D721Med (cell line): ENCODE data around the gene IPO5.
"Not testable (repeated sequence)": the region's sequence is repeated elsewhere in the genome, so short reads cannot be mapped to it uniquely, and the experiment has no call there.

Experiments
- DNase-seq: peaks from one replicate; pipeline ENCODE4 v3.0.0; 2011; ENCODE audit warnings: low spot score; ENCODE audit not compliant: insufficient read length
- FAIRE-seq: peaks from 2 replicates; lab custom pipeline; 2011; peaks lifted over from hg19 to GRCh38; lab: Jason Lieb, UNC
- TF ChIP-seq, protein P1 (sequence below): IDR thresholded peaks from 2 replicates; pipeline ENCODE4 v1.5.1; 2012; ENCODE audit warnings: mild to moderate bottlenecking, control low read depth; ENCODE audit not compliant: insufficient read depth; ENCODE audit errors: missing control alignments

The IPO5 gene

GRCh38 chr13:97978651-97979050 lies 25.2 kb downstream of the IPO5 start:
- TF ChIP-seq, protein P1, sequence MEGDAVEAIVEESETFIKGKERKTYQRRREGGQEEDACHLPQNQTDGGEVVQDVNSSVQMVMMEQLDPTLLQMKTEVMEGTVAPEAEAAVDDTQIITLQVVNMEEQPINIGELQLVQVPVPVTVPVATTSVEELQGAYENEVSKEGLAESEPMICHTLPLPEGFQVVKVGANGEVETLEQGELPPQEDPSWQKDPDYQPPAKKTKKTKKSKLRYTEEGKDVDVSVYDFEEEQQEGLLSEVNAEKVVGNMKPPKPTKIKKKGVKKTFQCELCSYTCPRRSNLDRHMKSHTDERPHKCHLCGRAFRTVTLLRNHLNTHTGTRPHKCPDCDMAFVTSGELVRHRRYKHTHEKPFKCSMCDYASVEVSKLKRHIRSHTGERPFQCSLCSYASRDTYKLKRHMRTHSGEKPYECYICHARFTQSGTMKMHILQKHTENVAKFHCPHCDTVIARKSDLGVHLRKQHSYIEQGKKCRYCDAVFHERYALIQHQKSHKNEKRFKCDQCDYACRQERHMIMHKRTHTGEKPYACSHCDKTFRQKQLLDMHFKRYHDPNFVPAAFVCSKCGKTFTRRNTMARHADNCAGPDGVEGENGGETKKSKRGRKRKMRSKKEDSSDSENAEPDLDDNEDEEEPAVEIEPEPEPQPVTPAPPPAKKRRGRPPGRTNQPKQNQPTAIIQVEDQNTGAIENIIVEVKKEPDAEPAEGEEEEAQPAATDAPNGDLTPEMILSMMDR: no peak
- DNase-seq (no peak), FAIRE-seq (no peak)

DNA sequence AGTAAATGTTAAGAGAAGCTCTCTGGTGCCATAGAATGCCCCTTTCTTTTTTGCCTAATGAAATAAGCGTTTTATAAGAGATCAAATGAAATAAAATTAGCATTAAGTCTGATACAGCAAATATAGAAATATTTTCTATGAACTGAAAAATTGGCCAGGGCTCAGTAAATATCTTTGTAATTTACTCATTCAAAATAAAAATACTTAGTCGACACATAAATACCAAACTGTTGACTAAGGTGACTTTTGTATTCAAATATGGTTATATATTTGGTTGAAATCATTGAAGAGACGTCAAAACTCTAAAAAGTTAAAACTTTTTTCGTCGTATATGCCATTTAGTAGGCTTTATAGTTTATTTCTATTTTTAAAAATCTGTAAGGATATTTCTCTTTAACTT lies 25.6 kb downstream of the IPO5 start:
- FAIRE-seq: no peak
- TF ChIP-seq, protein P1: no peak
- DNase-seq: no peak

DNA sequence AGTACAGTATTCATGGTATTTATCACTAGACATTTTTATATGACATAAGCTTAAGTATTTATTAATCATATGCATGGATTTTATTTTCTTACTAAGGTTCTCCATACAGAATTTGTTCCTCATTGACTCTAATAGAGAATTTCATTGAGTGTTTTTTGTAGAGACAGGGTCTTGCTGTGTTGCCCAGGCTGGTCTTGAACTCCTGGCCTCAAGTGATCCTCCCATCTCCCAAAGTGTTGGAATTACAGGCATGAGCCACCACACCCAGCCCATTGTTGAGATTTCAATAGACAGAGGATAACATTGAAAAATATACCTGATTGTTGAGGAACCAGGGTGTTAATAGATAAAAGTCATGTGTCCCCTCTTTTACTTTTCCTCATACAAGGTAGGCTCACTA lies 26.1 kb downstream of the IPO5 start:
- FAIRE-seq (no peak), DNase-seq (no peak)
- TF ChIP-seq, protein P1: no peak

- TF ChIP-seq, protein P1: no peak
- no peak for FAIRE-seq
Observed at GRCh38 chr13:97982286-97982685, 28.8 kb downstream of the IPO5 start.

GRCh38 chr13:97986835-97987234 lies 33.4 kb downstream of the IPO5 start:
- FAIRE-seq (no peak), DNase-seq (no peak)
- TF ChIP-seq, protein P1: no peak

More at GRCh38 chr13:97982286-97982685, 28.8 kb downstream of the IPO5 start:
- DNase-seq: no peak

GRCh38 chr13:97999653-98000052 lies 46.2 kb downstream of the IPO5 start:
- no peak for DNase-seq
- no peak for FAIRE-seq
- TF ChIP-seq, protein P1: no peak

DNA sequence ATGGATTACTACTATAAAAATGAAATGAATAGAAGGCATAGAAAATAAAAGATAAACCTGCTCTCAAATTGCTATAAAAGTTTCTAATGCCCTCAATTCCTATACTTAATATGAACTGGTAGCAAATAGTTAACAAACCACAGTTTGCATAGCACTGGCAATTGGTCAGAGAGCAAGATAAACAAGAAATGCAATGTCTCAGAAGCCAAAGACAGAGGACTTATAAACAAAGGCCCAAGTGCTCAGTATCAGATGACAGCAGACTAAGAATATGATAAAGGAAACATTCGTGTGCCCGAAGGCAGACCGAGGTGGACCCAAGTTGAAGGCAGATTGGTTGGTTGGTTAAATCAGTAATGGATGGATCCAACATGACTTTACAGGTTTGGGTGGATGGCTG lies 50.6 kb downstream of the IPO5 start:
- TF ChIP-seq, protein P1: no peak
- no peak for DNase-seq
- no peak for FAIRE-seq

- not testable (repeated sequence) for DNase-seq, FAIRE-seq
Observed at GRCh38 chr13:98004997-98005396, 51.5 kb downstream of the IPO5 start.
